ENCODE measurements around the gene TAS2R4.
"Not testable (repeated sequence)": the region's sequence is repeated elsewhere in the genome, so short reads cannot be mapped to it uniquely, and the experiment has no call there.

The TAS2R4 gene, protein sequence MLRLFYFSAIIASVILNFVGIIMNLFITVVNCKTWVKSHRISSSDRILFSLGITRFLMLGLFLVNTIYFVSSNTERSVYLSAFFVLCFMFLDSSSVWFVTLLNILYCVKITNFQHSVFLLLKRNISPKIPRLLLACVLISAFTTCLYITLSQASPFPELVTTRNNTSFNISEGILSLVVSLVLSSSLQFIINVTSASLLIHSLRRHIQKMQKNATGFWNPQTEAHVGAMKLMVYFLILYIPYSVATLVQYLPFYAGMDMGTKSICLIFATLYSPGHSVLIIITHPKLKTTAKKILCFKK

GRCh38 chr7:141776374-141776773 lies at the start of gene TAS2R4:
TAS2R4 (plus strand) TSS chr7:141776674; CDS start chr7:141778489, 1,815 bp downstream.
- DNase-seq (no peak), ATAC-seq (no peak)

GRCh38 chr7:141729020-141729419 lies 47.5 kb upstream of the TAS2R4 start:
- no peak for DNase-seq
- ATAC-seq, result no peak

GRCh38 chr7:141731476-141732149 lies 44.9 kb upstream of the TAS2R4 start:
- ATAC-seq (no peak), DNase-seq (no peak)

- ATAC-seq, result no peak
- DNase-seq, result peak; percentile 10
Measured at GRCh38 chr7:141737118-141737835, 39.2 kb upstream of the TAS2R4 start.

DNA sequence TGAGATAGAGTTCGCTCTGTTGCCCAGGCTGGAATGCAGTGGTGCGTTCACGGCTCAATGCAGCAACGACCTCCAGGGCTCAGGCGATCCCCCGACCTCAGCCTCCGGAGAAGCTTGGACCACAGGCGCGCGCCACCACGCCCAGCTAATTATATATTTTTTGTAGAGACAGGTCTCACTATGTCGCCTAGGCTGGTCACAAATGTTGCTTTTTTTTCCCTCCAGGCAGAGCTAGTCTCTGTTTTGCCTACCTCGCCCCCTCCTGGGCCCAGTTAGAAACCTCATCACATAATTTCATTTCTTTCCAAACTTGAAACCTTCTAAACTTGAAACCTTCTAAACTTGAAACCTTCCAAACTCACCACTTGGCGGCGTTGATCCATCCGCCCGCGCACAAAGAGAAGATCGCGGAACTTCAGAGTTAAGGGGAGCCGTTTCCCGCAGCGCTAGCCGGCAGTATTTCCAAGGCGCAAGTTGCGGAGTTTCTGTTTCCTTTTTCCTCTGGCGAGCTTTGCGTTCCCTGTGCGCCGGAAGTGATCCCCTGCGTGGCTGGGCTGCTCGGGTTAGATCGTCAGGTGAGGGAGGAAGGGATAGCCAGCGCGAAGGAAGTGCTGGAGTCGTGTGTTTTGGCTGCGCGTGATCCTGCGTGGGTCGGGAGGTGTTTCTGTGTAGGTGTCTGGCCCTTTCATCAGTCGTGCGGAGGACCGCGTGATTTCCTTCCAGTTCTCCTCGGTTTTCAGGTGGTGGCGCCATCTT lies 38.5 kb upstream of the TAS2R4 start, which contains the start of gene SSBP1:
TSS of gene SSBP1 (plus strand) at position 523 of the 756 bp plus-strand sequence. CDS start 809 bp downstream, outside the sequence.
- peak; percentile 88 for DNase-seq
- ATAC-seq, result peak; percentile 91

- DNase-seq, result no peak
- ATAC-seq, result no peak
Measured at GRCh38 chr7:141738592-141739013, 37.9 kb upstream of the TAS2R4 start.

- no peak for DNase-seq
- no peak for ATAC-seq
Measured at GRCh38 chr7:141739250-141739649, 37.2 kb upstream of the TAS2R4 start.

GRCh38 chr7:141742229-141742628 lies 34.2 kb upstream of the TAS2R4 start:
- ATAC-seq (no peak), DNase-seq (no peak)

GRCh38 chr7:141744131-141744530 lies 32.3 kb upstream of the TAS2R4 start:
- ATAC-seq (no peak), DNase-seq (no peak)

DNA sequence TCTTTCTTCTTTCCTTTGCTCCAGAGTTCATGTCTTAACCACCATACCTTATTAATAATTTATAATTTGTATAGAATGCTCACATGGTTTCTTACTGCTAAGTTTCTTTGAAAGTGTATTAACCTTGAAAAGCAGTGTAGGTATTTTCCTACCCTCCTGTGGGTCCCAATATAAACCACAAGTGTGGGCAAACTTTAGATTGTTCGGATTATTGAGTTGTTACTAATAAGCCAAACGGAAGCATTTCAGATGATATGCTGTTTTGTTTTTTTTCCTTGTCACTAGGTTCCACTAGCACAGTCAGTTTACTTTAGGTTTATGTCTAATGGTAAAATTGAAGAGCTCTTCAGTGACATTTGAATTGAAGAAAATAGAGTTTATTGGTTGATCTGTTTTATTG lies 28.1 kb upstream of the TAS2R4 start:
- ATAC-seq, result no peak
- DNase-seq, result no peak

GRCh38 chr7:141751904-141752303 lies 24.6 kb upstream of the TAS2R4 start:
- peak; percentile 30 for DNase-seq
- not testable (repeated sequence) for ATAC-seq

DNA sequence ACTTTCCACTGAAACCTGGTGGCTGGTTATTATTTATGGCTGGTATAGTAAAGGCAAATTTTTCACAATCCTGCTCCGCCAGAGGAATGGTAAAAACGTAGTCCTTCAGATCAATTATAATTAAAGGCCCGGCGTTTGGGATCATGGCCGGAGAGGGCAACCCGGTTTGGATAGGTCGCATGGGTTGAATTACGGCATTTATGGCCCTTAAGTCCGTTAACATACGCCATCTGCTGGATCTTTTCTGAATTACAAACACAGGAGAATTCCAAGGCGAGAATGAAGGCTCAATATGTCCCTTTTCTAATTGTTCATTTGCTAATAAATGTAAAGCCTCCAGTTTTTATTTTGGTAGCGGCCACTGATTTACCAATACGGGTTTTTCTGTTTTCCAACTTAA lies 23.8 kb upstream of the TAS2R4 start:
- ATAC-seq (no peak), DNase-seq (no peak)

DNA sequence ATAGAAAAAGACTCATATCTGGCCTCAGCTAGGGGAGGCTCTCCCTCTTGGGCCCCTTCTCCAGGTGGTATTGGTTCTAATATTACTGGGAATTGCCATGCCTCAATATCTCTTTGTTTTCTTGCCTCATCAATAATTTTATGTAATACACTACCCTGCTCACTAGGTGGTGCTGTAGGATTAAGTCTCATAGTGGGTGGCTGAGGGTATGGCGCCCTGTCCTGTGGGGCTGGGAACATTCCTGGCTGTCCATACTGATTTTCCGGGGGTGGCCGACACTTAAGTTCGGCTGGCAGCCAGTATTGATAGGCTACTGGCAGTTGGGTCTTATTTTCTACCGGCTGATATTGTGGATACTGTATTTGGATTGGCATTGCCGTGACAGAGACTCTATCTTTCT lies 21.5 kb upstream of the TAS2R4 start:
- no peak for ATAC-seq
- no peak for DNase-seq

DNA sequence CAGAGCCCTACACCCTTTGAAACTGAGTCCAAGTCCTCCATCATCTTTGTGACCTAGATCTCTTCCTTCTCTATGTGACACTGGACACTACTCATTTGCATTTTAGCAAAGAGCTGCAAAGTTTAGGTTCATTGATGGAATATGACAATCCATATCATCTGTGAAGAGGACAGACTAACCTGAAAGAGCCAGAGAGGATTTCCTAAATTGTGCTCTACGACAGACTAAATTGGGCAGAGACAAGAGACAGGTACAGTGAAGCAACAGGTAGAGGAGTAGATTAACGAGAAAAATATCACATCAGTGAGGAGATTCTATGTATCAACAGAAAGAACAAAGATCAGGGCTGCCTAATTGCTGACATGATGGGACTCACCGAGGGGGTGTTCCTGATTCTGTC lies 12.7 kb upstream of the TAS2R4 start, which contains the start of gene TAS2R3:
TSS of gene TAS2R3 (plus strand) at position 301 of the 400 bp plus-strand sequence. CDS start at position 363, 62 bp downstream.
- no peak for ATAC-seq

GRCh38 chr7:141770083-141770583 lies 6.3 kb upstream of the TAS2R4 start:
- not testable (repeated sequence) for ATAC-seq

More for the DNA sequence above, 12.7 kb upstream of the TAS2R4 start, which contains the start of gene TAS2R3:
- no peak for DNase-seq

DNA sequence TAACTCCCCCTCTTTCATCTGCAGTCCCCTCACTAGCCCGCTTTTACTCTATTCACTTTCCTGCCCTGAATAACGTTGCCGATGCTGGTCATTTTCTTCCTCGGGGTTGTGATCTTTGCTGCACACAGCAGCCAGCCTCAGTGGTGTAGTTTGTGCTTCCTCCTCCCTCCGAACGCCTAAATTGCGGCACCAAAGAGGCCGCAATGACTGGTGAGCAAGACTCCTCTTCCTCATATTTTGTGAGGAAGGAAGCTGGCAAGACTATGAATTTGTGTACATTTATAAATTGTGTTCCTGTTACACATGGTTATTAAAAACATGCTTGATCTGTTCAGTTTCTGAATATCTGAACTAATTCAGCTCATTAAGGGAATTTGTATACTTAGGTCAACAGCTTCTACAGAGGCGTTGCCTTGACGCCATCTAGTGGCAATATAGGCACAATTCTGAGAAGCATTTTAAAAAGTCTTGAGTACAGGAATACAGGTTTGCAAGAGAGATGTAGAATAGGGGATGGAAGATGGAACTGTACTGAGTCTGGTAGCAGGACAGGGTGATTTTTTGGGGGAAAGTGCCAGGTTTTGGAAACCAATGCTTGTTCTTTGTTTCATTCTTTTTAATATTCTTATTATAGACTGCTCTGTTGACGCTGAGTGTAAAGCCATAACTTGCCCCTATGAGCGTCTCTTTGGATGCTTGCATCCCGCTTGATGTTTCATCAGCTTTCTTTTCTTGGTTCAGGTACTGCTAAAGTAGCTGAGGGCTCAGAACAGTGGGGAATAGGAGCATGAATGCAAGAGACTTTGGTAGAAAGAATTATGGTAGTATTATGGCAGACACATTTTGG lies 9.5 kb downstream of the TAS2R4 start:
- peak; percentile 43 for ATAC-seq

More at GRCh38 chr7:141770083-141770583, 6.3 kb upstream of the TAS2R4 start:
- not testable (repeated sequence) for DNase-seq

DNA sequence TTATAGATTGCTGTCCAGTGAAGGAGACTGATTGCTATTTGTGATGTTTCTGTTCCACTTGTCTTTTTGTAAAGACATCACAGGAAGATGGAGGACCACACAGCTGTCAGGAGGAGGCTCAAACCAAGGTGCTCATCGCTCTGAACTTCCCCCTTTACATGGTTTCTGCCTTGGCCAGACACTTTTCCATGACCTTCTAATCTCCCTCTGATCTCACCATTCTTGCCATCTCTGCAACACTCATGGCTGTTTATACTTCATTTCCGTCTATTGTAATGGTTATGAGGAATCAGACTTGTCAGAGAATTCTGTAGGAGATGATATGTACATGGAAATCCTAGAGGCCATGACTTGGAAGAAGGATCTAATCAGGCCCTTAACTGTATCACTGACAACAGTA lies 11.8 kb downstream of the TAS2R4 start:
- no peak for DNase-seq
- ATAC-seq, result no peak

More for the DNA sequence above, 9.5 kb downstream of the TAS2R4 start:
- peak; percentile 13 for DNase-seq

DNA sequence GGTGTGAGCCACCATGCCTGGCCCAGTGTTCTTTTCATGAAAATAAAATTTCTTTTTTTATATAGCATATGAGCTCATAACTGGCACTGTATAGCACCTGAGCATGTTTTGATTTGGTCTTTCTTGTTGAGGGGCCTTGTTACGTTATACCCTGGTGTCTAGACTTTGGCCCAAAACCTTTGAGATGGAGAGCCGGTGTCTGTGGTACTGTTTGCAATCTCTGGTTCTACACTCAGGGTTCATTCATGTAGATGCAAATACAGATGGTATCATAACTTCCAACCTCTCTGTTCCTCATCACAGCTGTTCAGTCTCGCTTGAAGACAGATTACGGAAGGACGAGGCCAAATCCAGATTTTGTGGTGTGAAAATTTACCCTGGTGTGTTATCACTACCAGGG lies 13.4 kb downstream of the TAS2R4 start, which contains the start of gene TAS2R5:
TSS of gene TAS2R5 (plus strand) at position 301 of the 400 bp plus-strand sequence. CDS start 145 bp downstream, outside the sequence.
- ATAC-seq (no peak), DNase-seq (no peak)

DNA sequence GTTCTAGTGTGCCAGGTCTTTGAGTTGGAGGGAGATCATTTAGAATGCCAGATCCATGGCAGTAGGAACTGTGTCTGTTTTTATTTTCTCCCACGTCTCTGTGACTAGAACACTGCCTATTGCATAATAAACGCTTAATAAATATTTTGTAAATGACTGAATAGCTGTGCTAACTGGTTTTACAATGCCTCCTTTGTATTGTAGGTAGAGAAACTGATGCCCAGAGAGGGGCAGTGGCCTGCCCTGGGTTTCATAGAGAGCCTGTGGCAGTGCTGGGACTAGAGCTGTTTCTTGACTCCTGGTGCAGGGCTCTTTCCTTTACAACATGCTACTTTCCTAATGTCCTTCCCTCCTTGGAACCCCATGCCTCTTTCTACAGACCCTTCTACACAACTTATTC lies 16.1 kb downstream of the TAS2R4 start:
- no peak for ATAC-seq
- DNase-seq, result no peak

GRCh38 chr7:141820067-141820466 lies 43.6 kb downstream of the TAS2R4 start:
- no peak for DNase-seq
- ATAC-seq, result no peak

Data from stimulated activated naive CD8-positive, alpha-beta T cell treated with anti-CD3 and anti-CD28 coated beads, Interleukin-15, Interleukin-2, amounts not matched to agents 100 U/mL and 50 U/mL, for 24 hours (primary cell).